ENCODE measurements around the gene PLEKHA7. TPM values are rescaled to one million over a fixed set of nuclear protein-coding genes. Genes with fewer than 3 reads are reported as not detected.
"Not testable (repeated sequence)": the region's sequence is repeated elsewhere in the genome, so short reads cannot be mapped to it uniquely, and the experiment has no call there.

PLEKHA7 gene
- total and polyA plus RNA-seq, 7 donors, result 0.74 to 2.6 (median 1.2) TPM

DNA sequence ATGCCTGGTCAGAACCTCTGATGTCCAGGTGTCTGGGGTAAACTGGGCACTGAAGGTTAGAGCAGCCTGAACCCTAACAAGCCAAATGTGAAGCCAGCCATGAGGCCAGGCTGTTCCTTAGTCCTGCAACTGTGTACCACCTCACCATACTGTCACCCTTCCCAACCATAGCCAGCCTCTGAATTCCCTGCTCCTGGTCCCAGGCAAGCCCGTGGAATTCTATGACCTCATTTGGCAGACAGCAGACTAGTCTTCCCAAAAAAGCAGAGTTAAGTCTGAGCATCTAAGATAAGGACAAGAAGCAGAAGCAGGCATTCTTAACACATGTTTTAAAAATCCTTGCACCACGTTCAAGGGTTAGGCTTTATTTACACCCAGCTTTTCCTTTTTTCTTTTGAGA is 140.9 kb downstream of the PLEKHA7 start:
- no peak for DNase-seq
- intact Hi-C loops (cut with DNase I), result no loop called here
- H3K4me3 ChIP-seq, result no peak overlapping the region
- no peaks in the 10 kb centered on the region for H3K9me3 ChIP-seq
- no peak for ATAC-seq
- no peak overlapping the region for H3K27ac ChIP-seq
- H3K4me1 ChIP-seq, result no peaks in the 10 kb centered on the region
- 39 to 60% (median 39%) methylated on average over 2 of the region's 2 CpGs for WGBS, 3 donors
- TF ChIP-seq, protein P1, sequence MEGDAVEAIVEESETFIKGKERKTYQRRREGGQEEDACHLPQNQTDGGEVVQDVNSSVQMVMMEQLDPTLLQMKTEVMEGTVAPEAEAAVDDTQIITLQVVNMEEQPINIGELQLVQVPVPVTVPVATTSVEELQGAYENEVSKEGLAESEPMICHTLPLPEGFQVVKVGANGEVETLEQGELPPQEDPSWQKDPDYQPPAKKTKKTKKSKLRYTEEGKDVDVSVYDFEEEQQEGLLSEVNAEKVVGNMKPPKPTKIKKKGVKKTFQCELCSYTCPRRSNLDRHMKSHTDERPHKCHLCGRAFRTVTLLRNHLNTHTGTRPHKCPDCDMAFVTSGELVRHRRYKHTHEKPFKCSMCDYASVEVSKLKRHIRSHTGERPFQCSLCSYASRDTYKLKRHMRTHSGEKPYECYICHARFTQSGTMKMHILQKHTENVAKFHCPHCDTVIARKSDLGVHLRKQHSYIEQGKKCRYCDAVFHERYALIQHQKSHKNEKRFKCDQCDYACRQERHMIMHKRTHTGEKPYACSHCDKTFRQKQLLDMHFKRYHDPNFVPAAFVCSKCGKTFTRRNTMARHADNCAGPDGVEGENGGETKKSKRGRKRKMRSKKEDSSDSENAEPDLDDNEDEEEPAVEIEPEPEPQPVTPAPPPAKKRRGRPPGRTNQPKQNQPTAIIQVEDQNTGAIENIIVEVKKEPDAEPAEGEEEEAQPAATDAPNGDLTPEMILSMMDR (IDR thresholded peaks at IDR 0.05), result no peak
- no peaks in the 10 kb centered on the region for H3K27me3 ChIP-seq (ENCODE audit: insufficient read depth in 3 of 3, low read length in 2 of 3)
- H3K36me3 ChIP-seq (ENCODE audit: insufficient read depth in 1 of 2, low read depth in 1 of 2), result no peaks in the 10 kb centered on the region

DNA sequence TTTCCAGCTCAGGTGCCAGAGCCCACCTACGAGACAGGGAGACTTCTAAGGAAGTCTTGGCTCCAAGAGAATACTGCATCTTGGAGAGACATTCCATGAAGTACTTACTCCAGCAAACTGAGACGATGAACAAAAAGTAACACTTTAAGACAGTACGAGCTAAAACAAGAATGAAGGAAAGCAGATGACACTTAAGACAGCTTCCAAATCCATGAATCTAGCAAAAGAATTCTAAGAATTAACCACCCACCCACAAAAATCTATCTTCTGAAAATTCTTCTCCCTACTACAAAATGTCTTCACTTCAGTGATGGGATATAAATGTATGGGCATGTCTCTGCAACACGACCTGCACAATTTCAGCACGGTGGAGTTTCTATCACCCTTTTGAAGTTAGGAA is 142.8 kb downstream of the PLEKHA7 start:
- Histone ChIP-seq H3K36me3 (ENCODE audit: insufficient read depth in 1 of 2, low read depth in 1 of 2) (no peaks in the 10 kb centered on the region), H3K9me3 (no peaks in the 10 kb centered on the region), H3K27me3 (ENCODE audit: insufficient read depth in 3 of 3, low read length in 2 of 3) (no peaks in the 10 kb centered on the region), H3K4me1 (no peaks in the 10 kb centered on the region), H3K4me3 (no peak overlapping the region), H3K27ac (no peak overlapping the region)
- ATAC-seq (no peak), DNase-seq (no peak)
- 69 to 74% (median 69%) methylated on average over 5 of the region's 5 CpGs for WGBS, 3 donors
- intact Hi-C loops (cut with DNase I), result no loop called here
- TF ChIP-seq, protein P1 (IDR thresholded peaks at IDR 0.05), result no peak

DNA sequence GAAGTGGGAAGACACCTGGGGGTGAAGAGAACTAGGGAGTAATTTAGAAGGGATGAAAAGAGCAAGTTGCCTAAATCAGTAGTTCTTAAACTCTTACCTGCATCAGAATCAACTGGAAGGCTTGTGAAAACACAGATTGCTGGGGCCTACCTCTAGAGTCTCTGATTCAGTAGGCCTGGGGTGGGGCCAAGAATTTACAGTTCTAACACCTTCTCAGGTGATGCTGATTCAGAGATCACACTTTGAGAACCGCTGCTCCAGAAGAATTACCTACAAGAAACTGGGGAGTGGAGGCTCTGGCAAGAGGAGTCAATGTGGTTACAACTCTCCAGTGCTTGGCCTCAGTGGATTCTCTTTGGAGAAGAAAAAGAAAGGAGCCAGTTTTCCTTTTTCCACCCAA is 147.1 kb downstream of the PLEKHA7 start:
- Histone ChIP-seq H3K36me3 (ENCODE audit: insufficient read depth in 1 of 2, low read depth in 1 of 2) (no peaks in the 10 kb centered on the region), H3K9me3 (no peaks in the 10 kb centered on the region), H3K27ac (no peak overlapping the region), H3K27me3 (ENCODE audit: insufficient read depth in 3 of 3, low read length in 2 of 3) (no peaks in the 10 kb centered on the region), H3K4me1 (no peaks in the 10 kb centered on the region), H3K4me3 (no peak overlapping the region)
- DNase-seq (no peak), ATAC-seq (no peak)
- intact Hi-C loops (cut with DNase I), result no loop called here
- 71 to 88% (median 80%) methylated on average over 1 of the region's 1 CpG for WGBS, 3 donors
- TF ChIP-seq, protein P1 (IDR thresholded peaks at IDR 0.05), result no peak

DNA sequence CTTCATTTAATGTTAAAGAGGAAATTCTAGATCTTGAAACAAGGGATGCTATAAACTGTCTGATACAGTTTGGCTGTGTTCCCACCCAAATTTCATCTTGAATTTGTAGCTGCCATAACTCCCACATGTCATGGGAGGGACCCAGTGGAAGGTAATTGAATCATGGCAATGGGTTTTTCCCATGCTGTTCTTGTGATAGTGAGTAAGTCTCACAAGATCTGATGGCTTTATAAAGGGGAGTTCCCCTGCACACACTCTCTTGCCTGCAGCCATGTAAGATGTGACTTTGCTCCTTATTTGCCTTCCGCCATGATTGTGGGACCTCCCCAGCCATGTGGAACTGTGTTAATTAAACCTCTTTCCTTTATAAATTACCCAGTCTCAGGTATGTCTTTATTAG is 149.8 kb downstream of the PLEKHA7 start:
- DNase-seq; intact Hi-C loops (cut with DNase I): not testable (repeated sequence)

DNA sequence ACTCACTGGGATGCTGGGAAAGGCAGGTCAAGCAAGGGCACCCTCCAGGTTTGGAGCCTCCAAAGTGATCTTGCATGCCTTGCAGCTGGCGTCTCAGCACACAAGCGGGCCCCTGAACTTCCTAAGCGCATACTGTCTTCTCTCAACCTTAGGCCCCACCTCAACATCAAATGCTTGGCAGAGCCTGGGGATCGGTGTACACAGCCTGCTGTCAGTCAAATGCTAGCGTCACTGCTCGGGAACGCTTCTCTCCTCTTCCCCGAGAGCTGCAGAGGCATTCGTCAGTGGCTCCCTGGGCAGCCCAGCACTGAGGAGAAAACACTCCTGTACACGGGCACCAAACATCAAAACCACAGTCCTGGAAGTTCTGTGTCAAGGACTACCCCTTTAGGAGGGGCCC is 150.8 kb downstream of the PLEKHA7 start:
- Histone ChIP-seq H3K4me3 (no peak overlapping the region), H3K27me3 (ENCODE audit: insufficient read depth in 3 of 3, low read length in 2 of 3) (no peaks in the 10 kb centered on the region), H3K36me3 (ENCODE audit: insufficient read depth in 1 of 2, low read depth in 1 of 2) (no peaks in the 10 kb centered on the region), H3K4me1 (no peaks in the 10 kb centered on the region), H3K9me3 (no peaks in the 10 kb centered on the region), H3K27ac (no peak overlapping the region)
- DNase-seq (no peak), ATAC-seq (peak; percentile 80 to 96 (median 86))
- TF ChIP-seq, protein P1 (IDR thresholded peaks at IDR 0.05), result no peak
- intact Hi-C loops (cut with DNase I), result no loop called here
- 19 to 41% (median 31%) methylated on average over 10 of the region's 10 CpGs for whole genome bisulfite sequencing, 3 donors

More for the DNA sequence above, 149.8 kb downstream of the PLEKHA7 start:
- H3K36me3 ChIP-seq (ENCODE audit: insufficient read depth in 1 of 2, low read depth in 1 of 2); ATAC-seq; H3K4me3 ChIP-seq; H3K27me3 ChIP-seq (ENCODE audit: insufficient read depth in 3 of 3, low read length in 2 of 3); H3K9me3 ChIP-seq; H3K27ac ChIP-seq; H3K4me1 ChIP-seq: not testable (repeated sequence)
- 98 to 100% (median 100%) methylated on average over 1 of the region's 1 CpG for WGBS, 3 donors
